ENCODE results near the gene FGFR3.

Gene FGFR3

GRCh38 chr4:1770791-1771231 lies 22.3 kb upstream of the FGFR3 start:
- no peak for DNase-seq

GRCh38 chr4:1771555-1772305 lies 21.4 kb upstream of the FGFR3 start:
- no peak for DNase-seq

- DNase-seq = no peak
Observed at GRCh38 chr4:1772853-1773538, 20.1 kb upstream of the FGFR3 start.

DNA sequence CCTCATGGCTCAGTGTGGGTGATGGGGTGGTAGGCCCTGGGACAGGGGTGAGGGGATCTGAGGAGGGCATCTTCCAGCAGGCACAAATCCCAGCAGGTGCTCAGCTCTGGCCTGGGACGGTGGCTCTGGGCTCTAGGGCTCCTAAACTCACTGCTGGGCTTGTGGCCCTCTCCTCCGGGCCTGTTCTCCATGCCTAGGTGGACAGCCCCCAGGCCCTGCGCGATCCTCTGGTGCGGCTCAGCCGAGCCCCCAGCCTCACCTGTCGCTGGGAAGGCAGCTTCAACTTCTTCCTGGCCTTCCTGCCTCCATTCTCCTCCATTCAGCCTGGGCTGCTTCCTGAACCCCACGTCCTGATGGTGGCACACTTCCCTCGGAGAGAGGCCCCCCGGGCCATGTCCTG lies 19.3 kb upstream of the FGFR3 start:
- DNase-seq = no peak

GRCh38 chr4:1775731-1776500 lies 17.2 kb upstream of the FGFR3 start:
- no peak for DNase-seq

DNA sequence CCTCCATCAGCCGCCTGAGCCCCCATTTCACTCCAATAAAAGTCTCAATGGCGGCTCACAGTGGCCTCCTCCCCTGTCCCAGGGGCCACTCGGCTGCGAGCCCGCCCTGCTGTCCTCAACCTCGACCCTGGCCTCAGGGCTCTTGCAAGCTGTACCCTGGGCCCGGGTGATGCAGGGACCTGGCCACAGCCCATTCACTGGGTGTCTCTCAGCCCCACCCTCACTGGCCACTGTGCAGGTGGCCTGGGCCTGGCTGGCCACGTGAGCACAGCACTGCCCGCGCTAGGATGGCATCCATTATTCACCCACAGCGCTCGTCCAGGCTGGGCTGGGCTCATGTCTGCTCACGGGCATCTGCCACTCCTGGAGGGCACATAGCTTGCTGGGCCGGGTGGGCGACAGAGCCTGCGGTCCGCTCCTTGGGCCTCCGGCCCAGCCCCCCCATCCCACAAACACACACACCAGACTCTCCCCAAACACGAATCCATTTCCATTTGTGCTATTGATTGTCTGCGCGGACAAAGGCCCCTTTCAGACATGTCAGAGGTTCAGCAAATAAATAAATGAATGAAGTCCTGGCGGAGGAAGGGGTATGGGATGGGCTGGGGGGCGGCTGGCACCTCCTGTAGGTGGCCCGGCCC lies 16.5 kb upstream of the FGFR3 start:
- no peak for DNase-seq

GRCh38 chr4:1777822-1778641 lies 15.1 kb upstream of the FGFR3 start:
- DNase-seq = no peak

DNA sequence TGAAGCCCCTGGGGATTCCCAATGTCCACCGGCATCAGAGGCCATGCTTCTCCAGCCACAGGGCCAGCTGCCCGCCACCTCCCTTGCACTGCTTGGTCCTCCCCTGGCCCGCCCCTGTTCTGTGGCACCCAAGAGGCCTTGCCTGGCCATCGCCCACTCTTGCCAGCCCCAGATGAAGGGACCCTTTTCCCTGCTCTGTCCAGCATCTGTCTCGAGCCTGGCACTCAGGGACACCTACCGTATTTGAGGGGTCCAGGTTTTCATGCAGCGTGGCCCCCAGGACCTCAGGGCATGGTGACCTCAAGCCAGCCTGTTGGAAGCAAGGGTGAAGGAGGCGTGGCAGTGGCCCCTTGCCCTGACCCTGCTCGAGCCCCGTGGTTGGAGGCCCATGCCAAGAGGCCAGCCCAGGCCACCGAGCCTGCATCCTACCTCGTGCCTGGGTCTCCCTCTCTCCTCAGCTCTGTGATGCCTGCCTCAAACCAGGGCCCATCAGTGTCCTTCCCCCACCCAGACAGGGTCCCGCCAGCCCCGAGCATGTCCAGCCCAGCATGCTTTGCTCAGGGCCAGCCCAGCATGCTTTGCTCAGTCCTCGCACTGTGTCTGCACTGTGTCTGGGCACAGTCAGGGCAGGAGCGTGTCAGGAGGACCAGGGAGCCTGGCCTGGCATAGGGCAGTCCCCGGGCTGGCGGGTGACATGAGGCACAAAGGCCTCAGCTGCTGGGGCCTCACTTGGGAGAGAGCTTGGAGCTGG lies 14.3 kb upstream of the FGFR3 start:
- DNase-seq = no peak

DNA sequence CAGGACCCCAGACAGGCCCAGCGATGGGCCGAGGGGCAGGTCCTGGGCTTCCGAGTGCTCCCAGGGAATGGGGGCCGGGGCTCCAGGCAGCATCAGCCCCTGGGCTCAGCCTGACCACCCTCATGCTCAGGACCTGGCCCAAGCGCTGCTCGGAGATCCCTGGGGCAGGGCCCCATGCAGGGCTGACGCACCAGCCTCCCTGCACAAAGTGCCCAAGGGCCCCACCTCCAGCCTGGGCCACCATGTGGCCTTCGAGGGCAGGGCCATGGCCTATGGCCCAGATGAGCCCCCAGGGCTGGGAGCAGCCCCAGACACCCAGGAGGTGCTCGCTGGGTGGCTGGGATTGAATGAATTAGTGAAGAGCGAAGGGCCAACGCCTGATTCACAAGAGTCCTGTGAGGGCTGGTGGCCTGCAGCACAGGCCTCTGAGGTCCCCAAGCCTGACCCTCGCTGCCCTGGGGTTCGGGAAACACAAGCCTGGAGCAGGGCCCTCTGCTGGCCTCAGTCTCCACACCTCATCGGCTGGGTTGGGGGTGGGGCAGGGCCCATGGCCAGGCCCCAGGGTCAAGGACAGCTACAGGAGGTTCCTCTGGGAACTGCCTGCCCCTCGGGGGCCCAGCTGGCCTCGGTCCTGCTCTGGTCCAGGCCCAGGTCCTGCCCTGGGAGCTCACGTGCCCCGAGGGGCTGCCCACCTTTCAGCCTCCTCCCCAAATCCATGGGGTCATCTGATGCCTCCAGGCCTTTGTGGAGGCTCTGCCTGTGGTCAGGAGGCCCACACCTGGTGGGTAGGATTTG lies 13.3 kb upstream of the FGFR3 start:
- no peak for DNase-seq

GRCh38 chr4:1780435-1780834 lies 12.7 kb upstream of the FGFR3 start:
- no peak for DNase-seq

GRCh38 chr4:1783015-1783414 lies 10.1 kb upstream of the FGFR3 start:
- no peak for DNase-seq

DNA sequence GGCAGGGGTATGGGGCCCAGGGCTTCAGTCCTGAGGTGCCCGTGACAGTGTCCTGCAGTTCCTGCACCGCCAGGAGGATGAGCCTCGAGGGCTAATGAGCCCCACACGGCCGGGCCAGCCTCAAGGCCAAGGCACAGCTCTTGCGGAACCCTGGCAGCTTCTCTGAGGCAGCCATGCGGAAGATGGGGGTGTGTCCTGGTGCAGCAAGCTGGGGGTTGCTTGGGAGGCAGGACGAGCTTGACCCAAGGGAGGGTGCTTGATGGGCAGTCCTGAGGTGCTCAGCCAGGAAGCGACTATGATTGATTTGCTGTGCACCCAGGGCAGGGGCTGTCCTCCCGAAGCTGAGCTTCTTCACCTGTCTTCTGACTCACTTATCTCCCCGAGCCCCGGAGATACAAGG lies 9.1 kb upstream of the FGFR3 start:
- DNase-seq = no peak

DNA sequence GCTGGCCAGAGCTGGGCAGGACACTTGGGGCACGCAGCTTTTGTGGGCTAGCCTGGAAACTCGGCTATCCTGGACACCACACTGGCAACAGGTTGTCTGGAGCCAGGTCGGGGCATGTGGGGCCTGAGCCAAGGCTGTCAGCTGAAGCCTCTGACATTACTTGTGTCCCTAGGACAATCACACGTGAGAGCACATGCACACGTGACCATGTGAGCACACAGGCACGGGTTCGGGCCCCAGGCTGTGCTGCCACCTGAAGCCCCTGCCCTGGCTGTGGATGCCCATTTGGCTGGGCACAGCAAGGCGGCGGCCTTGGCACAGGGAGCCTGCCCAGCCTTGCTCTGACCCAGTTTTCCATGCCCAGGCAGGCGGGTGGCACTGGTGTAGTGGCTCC lies 8.7 kb upstream of the FGFR3 start:
- no peak for DNase-seq

GRCh38 chr4:1784789-1785591 lies 8.1 kb upstream of the FGFR3 start:
- DNase-seq = no peak

GRCh38 chr4:1785592-1785991 lies 7.5 kb upstream of the FGFR3 start:
- no peak for DNase-seq

- DNase-seq = no peak
Observed at GRCh38 chr4:1786544-1787362, 6.3 kb upstream of the FGFR3 start.

GRCh38 chr4:1787411-1788077 lies 5.5 kb upstream of the FGFR3 start:
- no peak for DNase-seq

DNA sequence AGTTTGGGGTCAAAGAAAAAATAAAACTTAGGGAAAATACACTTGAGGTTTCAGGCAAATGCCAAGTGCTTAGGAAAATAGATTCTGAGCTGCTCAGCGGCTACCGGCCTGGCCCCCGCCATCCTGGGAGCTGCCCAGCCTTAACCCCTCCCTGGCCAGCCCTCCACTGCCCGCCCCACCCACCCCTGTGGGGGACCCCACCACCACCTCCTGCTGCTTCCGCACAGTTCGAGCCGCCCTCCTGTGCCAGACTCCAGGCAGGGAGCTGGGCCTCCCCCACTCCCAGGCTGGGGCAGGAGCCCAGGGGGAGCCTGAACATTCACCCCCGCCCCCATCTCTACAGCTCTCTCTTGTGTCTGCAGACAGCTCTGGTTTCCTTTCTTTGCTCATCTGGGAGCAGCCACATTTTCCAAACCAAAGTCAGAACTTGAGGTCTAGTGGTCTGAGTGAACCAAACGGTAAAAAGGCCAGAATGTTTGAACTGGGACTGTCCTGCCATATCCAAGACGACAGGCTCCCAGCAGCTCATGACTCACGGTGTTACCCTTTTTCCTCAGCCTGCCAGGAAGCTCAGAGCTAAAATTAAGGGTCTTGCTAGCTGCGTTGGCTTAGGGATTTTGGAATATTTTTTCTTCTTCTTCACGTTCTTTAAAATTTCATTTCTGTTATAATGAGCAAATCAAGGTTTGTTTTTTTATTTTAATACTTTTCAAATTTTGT lies 4.7 kb upstream of the FGFR3 start:
- no peak for DNase-seq
